Measurements from ENCODE around the gene DCBLD1. TPM values are rescaled to one million over a fixed set of nuclear protein-coding genes. Genes with fewer than 3 reads are reported as not detected.

The DCBLD1 gene
- total and polyA plus RNA-seq, 2 of the 13 experiments (the other 11 are each of a cell fraction or from before 2014, with no cell fraction given) = 23.2 to 41.5 TPM

- TF ChIP-seq AHDC1 (CRISPR knock-in tag; IDR thresholded peaks at IDR 0.05; ENCODE audit: borderline replicate concordance) = no peak
- no peak for TF ChIP-seq FOXC1 (CRISPR knock-in tag; IDR thresholded peaks at IDR 0.05; ENCODE audit: borderline replicate concordance)
- TF ChIP-seq RFX3 (CRISPR knock-in tag; IDR thresholded peaks at IDR 0.05) = no peak
- no peak for TF ChIP-seq ASH2L (IDR thresholded peaks at IDR 0.05; ENCODE audit: insufficient read length, low read depth, low read length)
- TF ChIP-seq HOXA3 (CRISPR knock-in tag; IDR thresholded peaks at IDR 0.05) = no peak
- no peak for TF ChIP-seq ZNF230 (CRISPR knock-in tag; IDR thresholded peaks at IDR 0.05)
- no peak for TF ChIP-seq AGO1 (IDR thresholded peaks at IDR 0.05; ENCODE audit: low read depth, low read length, poor library complexity, severe bottlenecking)
- TF ChIP-seq, protein P1, sequence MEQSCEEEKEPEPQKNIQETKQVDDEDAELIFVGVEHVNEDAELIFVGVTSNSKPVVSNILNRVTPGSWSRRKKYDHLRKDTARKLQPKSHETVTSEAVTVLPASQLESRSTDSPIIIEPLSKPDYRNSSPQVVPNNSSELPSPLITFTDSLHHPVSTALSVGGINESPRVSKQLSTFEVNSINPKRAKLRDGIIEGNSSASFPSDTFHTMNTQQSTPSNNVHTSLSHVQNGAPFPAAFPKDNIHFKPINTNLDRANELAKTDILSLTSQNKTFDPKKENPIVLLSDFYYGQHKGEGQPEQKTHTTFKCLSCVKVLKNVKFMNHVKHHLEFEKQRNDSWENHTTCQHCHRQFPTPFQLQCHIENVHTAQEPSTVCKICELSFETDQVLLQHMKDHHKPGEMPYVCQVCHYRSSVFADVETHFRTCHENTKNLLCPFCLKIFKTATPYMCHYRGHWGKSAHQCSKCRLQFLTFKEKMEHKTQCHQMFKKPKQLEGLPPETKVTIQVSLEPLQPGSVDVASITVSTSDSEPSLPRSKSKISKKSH (CRISPR knock-in tag; IDR thresholded peaks at IDR 0.05; ENCODE audit: borderline replicate concordance) = no peak
- TF ChIP-seq ZNF670 (CRISPR knock-in tag; IDR thresholded peaks at IDR 0.05; ENCODE audit: borderline replicate concordance) = no peak
- TF ChIP-seq, protein P2, sequence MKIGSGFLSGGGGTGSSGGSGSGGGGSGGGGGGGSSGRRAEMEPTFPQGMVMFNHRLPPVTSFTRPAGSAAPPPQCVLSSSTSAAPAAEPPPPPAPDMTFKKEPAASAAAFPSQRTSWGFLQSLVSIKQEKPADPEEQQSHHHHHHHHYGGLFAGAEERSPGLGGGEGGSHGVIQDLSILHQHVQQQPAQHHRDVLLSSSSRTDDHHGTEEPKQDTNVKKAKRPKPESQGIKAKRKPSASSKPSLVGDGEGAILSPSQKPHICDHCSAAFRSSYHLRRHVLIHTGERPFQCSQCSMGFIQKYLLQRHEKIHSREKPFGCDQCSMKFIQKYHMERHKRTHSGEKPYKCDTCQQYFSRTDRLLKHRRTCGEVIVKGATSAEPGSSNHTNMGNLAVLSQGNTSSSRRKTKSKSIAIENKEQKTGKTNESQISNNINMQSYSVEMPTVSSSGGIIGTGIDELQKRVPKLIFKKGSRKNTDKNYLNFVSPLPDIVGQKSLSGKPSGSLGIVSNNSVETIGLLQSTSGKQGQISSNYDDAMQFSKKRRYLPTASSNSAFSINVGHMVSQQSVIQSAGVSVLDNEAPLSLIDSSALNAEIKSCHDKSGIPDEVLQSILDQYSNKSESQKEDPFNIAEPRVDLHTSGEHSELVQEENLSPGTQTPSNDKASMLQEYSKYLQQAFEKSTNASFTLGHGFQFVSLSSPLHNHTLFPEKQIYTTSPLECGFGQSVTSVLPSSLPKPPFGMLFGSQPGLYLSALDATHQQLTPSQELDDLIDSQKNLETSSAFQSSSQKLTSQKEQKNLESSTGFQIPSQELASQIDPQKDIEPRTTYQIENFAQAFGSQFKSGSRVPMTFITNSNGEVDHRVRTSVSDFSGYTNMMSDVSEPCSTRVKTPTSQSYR (CRISPR knock-in tag; IDR thresholded peaks at IDR 0.05; ENCODE audit: borderline replicate concordance) = no peak
- TF ChIP-seq ZNF724P (CRISPR knock-in tag; IDR thresholded peaks at IDR 0.05; ENCODE audit: borderline replicate concordance) = no peak
These were observed 70.1 kb downstream of the DCBLD1 start (continued) for GRCh38 chr6:117552618-117553017.
